SK-N-SH treated with all-trans-retinoic acid at 6 μM for 48 hours (cell line): Measurements from ENCODE around the gene MAPK8.

Source experiments
- ESRRG ChIP-seq: fragments of 250-450 bp; sonication (Bioruptor Pico); IDR thresholded peaks from 2 replicates; pipeline ENCODE4 v1.6.1; 2021; ENCODE audit warnings: mild to moderate bottlenecking
- ISL1 ChIP-seq: fragments of 250-450 bp; sonication (Bioruptor Pico); IDR thresholded peaks from 2 replicates; pipeline ENCODE4 v2.1.2; 2022; ENCODE audit warnings: mild to moderate bottlenecking, moderate library complexity
- PATZ1 ChIP-seq: fragments of 250-450 bp; sonication (Bioruptor Pico); IDR thresholded peaks from 2 replicates; pipeline ENCODE4 v1.8.0; 2020; ENCODE audit warnings: mild to moderate bottlenecking, moderate library complexity, borderline replicate concordance
- RARB ChIP-seq: fragments of 250-450 bp; sonication (Bioruptor Pico); IDR thresholded peaks from 2 replicates; pipeline ENCODE4 v1.8.0; 2021; ENCODE audit warnings: mild to moderate bottlenecking, moderate library complexity
- TSHZ2 ChIP-seq: fragments of 250-450 bp; sonication (Bioruptor Pico); IDR thresholded peaks from 2 replicates; pipeline ENCODE4 v1.5.0; 2020; ENCODE audit warnings: mild to moderate bottlenecking, moderate library complexity
- ZNF565 ChIP-seq: fragments of 450-650 bp; formaldehyde crosslinking; conservative IDR thresholded peaks from 2 replicates; pipeline ENCODE4 v1.5.0; 2020; ENCODE audit warnings: low read depth, mild to moderate bottlenecking, moderate library complexity
- ZNF70 ChIP-seq: fragments of 450-650 bp; formaldehyde crosslinking; IDR thresholded peaks from 2 replicates; pipeline ENCODE4 v1.5.0; 2020; ENCODE audit warnings: mild to moderate bottlenecking, moderate library complexity
- TF ChIP-seq, protein P1 (sequence below): fragments of 250-450 bp; sonication (Bioruptor Pico); IDR thresholded peaks from 2 replicates; pipeline ENCODE4 v1.5.1; 2020; ENCODE audit warnings: low read depth, mild to moderate bottlenecking, moderate library complexity

DNA sequence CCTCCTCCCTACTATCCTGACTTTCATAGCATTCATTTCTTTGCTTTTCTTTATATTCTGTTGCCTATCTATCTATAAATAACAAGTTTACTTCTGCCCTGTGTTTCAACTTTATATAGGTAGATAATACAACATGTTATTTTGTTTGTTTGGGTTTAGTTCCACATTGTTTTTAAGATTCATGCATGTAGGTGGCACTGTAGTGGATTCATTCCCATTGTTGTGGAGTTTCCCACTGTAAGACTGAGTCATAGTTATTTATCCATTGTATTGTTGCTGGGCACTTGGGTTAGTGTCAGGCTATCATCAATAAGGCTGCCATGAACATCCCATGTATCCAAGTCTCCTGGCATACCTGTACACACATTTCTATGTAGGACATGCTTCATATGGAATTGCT lies 170.7 kb downstream of the MAPK8 start:
- no peak for TF ChIP-seq ESRRG (CRISPR knock-in tag)
- no peak for TF ChIP-seq ISL1 (CRISPR knock-in tag)
- TF ChIP-seq, protein P1, sequence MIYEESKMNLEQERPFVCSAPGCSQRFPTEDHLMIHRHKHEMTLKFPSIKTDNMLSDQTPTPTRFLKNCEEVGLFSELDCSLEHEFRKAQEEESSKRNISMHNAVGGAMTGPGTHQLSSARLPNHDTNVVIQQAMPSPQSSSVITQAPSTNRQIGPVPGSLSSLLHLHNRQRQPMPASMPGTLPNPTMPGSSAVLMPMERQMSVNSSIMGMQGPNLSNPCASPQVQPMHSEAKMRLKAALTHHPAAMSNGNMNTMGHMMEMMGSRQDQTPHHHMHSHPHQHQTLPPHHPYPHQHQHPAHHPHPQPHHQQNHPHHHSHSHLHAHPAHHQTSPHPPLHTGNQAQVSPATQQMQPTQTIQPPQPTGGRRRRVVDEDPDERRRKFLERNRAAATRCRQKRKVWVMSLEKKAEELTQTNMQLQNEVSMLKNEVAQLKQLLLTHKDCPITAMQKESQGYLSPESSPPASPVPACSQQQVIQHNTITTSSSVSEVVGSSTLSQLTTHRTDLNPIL (CRISPR knock-in tag) = no peak
- no peak for TF ChIP-seq ZNF565 (CRISPR knock-in tag)
- no peak for TF ChIP-seq PATZ1 (CRISPR knock-in tag)
- no peak for TF ChIP-seq RARB (CRISPR knock-in tag)
- no peak for TF ChIP-seq TSHZ2 (CRISPR knock-in tag)
- no peak for TF ChIP-seq ZNF70
